Kidney epithelial cell (primary cell): ENCODE measurements around the gene CRYAB. TPM values are rescaled to one million over a fixed set of nuclear protein-coding genes. Genes with fewer than 3 reads are reported as not detected.

Experiments
- DNase-seq: peaks from one replicate; pipeline ENCODE4 v3.0.0-alpha.2; 2010; ENCODE audit warnings: low read depth
- H3K27me3 ChIP-seq: 2 replicates; pipeline ENCODE4 v1.6.0; 2011; ENCODE audit warnings: low read length; ENCODE audit not compliant: control insufficient read depth, insufficient read depth
- H3K36me3 ChIP-seq: 2 replicates; pipeline ENCODE4 v1.5.1; 2011; ENCODE audit warnings: low read length; ENCODE audit not compliant: control insufficient read depth, insufficient read depth
- H3K4me3 ChIP-seq: 2 replicates; pipeline ENCODE4 v1.5.1; 2011; ENCODE audit warnings: low read depth, mild to moderate bottlenecking, control low read depth, low read length
- CTCF ChIP-seq: IDR thresholded peaks from 2 replicates; pipeline ENCODE4 v1.5.1; 2011; ENCODE audit warnings: mild to moderate bottlenecking, moderate library complexity, low read length, control low read depth, inconsistent platforms; ENCODE audit not compliant: insufficient read depth, poor library complexity, severe bottlenecking
- total RNA-seq: library from RNA; depleted of rRNA; stranded (reverse); fragments of >200 nt; gene quantifications from 2 replicates; pipeline ENCODE4 v1.2.3, GENCODE V29; 2015

Gene CRYAB
- total RNA-seq, 1 donor from 2014 or later, result 23.9 TPM

GRCh38 chr11:111922803-111923202 is 11.2 kb upstream of the CRYAB start:
- TF ChIP-seq CTCF, result no peak
- Histone ChIP-seq H3K36me3 (no peaks in the 10 kb centered on the region), H3K4me3 (no peak overlapping the region), H3K27me3 (no peaks in the 10 kb centered on the region)
- no peak for DNase-seq

DNA sequence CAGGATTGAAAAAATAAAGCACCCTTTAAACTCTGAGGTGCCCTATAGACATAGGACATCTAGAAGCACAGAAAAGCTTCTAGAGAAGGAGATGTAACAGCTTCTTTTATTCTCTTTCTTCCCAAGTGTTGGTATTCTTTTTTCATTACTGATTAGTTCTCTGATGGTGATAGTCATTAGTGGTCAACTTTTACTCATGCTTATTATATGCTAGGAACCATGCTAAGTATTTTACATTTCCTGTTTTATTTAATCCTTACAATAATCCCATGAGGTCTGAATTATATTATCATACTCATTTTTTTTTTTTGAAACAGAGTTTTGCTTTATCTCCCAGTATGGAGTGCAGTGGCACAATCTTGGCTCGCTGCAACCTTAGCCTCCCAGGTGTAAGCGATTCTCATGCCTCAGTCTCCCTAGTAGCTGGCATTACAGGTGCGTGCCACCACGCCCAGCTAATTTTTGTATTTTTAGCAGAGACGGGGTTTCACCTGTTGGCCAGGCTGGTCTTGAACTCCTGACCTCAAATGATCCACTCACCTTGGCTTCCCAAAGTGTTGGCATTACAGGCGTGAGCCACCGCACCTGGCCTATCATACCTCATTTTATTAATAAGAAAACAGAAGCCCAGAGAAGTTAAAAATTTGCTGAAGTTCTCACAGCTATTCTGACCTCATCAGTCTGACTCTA is 10.1 kb upstream of the CRYAB start:
- no peak overlapping the region for H3K4me3 ChIP-seq
- no peaks in the 10 kb centered on the region for H3K27me3 ChIP-seq
- no peak for DNase-seq
- TF ChIP-seq CTCF, result no peak
- H3K36me3 ChIP-seq, result no peaks in the 10 kb centered on the region

- H3K36me3 ChIP-seq, result no peaks in the 10 kb centered on the region
- no peaks in the 10 kb centered on the region for H3K27me3 ChIP-seq
- no peak overlapping the region for H3K4me3 ChIP-seq
- DNase-seq, result no peak
- TF ChIP-seq CTCF, result no peak
Observed at GRCh38 chr11:111920908-111921307, 9.3 kb upstream of the CRYAB start.

DNA sequence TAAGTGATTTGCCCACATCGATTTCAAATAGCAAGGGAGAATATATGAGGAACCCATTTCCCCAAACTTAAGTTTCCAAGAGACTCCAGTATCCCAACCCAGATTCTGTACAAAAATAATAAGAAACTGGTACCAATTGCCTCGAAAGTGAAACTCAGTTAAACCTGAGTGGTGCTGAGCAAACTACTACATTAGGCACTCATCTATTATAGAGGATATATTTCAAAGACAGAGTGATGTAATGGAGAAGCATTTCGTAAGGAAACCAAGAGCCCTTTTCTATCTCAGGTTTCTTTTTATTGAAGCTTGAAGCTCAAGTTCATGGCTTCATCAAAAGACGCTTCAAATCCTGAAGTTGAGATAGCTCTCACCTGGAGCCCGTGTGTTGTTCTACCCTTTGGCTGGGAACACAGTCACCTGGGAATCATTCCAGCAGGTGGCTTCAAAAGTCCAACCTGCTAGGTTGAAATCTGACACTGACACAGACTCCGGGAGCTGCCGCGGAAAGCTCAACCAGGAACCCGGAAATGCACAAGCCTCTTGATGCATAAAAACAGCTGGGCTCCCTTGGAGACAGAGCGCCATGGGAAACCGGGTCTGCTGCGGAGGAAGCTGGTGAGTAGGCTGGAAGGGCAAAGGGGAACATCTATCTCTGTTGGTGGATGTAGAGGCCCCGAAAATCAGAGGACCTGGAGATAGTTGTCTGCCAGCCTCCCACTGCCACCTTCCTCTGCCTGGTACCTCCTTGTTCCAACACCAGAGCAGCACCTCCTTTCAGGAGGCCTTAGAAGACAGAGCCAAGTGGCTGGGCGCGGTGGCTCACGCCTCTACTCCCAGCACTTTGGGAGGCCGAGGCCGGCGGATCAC is 7.1 kb upstream of the CRYAB start, which contains the start of gene C11orf52:
TSS of gene C11orf52 (plus strand) at position 524 of the 867 bp plus-strand sequence. CDS start at position 584, 60 bp downstream.
- H3K4me3 ChIP-seq, result peak within 1 kb of the TSS; percentile 32
- peak; percentile 67 for DNase-seq
- TF ChIP-seq CTCF, result no peak
- H3K27me3 ChIP-seq, result no peaks in the 10 kb centered on the region
- no peaks in the 10 kb centered on the region for H3K36me3 ChIP-seq

GRCh38 chr11:111917788-111918187 is 6.2 kb upstream of the CRYAB start:
- TF ChIP-seq CTCF, result no peak
- Histone ChIP-seq H3K27me3 (no peaks in the 10 kb centered on the region), H3K4me3 (no peak overlapping the region), H3K36me3 (no peaks in the 10 kb centered on the region)
- no peak for DNase-seq
